ENCODE data around the gene NCKAP5.

The NCKAP5 gene

GRCh38 chr2:133342286-133343017 is 225.8 kb downstream of the NCKAP5 start:
- Histone ChIP-seq H3K36me3 (ENCODE audit: insufficient read depth, low read length) (no peaks in the 10 kb centered on the region), H3K4me3 (ENCODE audit: low read depth, low read length) (no peak overlapping the region), H3K27ac (ENCODE audit: low read depth, low read length) (no peak overlapping the region), H3K27me3 (ENCODE audit: insufficient read depth, low read length) (no peaks in the 10 kb centered on the region), H3K79me2 (ENCODE audit: control insufficient read depth, insufficient read depth, low read length, unreplicated experiment) (no peaks in the 10 kb centered on the region), H2AFZ (ENCODE audit: low read length, unreplicated experiment) (no peak overlapping the region), H3K4me1 (ENCODE audit: control insufficient read depth, insufficient read depth, low read length, unreplicated experiment) (no peaks in the 10 kb centered on the region)

- Histone ChIP-seq H3K36me3 (ENCODE audit: insufficient read depth, low read length) (no peaks in the 10 kb centered on the region), H3K4me1 (ENCODE audit: control insufficient read depth, insufficient read depth, low read length, unreplicated experiment) (no peaks in the 10 kb centered on the region), H3K27me3 (ENCODE audit: insufficient read depth, low read length) (no peaks in the 10 kb centered on the region), H3K4me3 (ENCODE audit: low read depth, low read length) (no peak overlapping the region), H3K79me2 (ENCODE audit: control insufficient read depth, insufficient read depth, low read length, unreplicated experiment) (no peaks in the 10 kb centered on the region), H3K27ac (ENCODE audit: low read depth, low read length) (no peak overlapping the region), H2AFZ (ENCODE audit: low read length, unreplicated experiment) (no peak overlapping the region)
Observed at GRCh38 chr2:133341575-133341974, 226.7 kb downstream of the NCKAP5 start.

GRCh38 chr2:133338224-133338623 is 230.0 kb downstream of the NCKAP5 start:
- H3K27me3 ChIP-seq (ENCODE audit: insufficient read depth, low read length), result no peaks in the 10 kb centered on the region
- H3K79me2 ChIP-seq (ENCODE audit: control insufficient read depth, insufficient read depth, low read length, unreplicated experiment), result no peaks in the 10 kb centered on the region
- H3K4me1 ChIP-seq (ENCODE audit: control insufficient read depth, insufficient read depth, low read length, unreplicated experiment), result no peaks in the 10 kb centered on the region
- H3K27ac ChIP-seq (ENCODE audit: low read depth, low read length), result no peak overlapping the region
- H3K36me3 ChIP-seq (ENCODE audit: insufficient read depth, low read length), result no peaks in the 10 kb centered on the region
- H2AFZ ChIP-seq (ENCODE audit: low read length, unreplicated experiment), result no peak overlapping the region
- no peak overlapping the region for H3K4me3 ChIP-seq (ENCODE audit: low read depth, low read length)

- H2AFZ ChIP-seq (ENCODE audit: low read length, unreplicated experiment), result no peak overlapping the region
- no peaks in the 10 kb centered on the region for H3K4me1 ChIP-seq (ENCODE audit: control insufficient read depth, insufficient read depth, low read length, unreplicated experiment)
- H3K79me2 ChIP-seq (ENCODE audit: control insufficient read depth, insufficient read depth, low read length, unreplicated experiment), result no peaks in the 10 kb centered on the region
- H3K36me3 ChIP-seq (ENCODE audit: insufficient read depth, low read length), result no peaks in the 10 kb centered on the region
- H3K27ac ChIP-seq (ENCODE audit: low read depth, low read length), result no peak overlapping the region
- H3K27me3 ChIP-seq (ENCODE audit: insufficient read depth, low read length), result no peaks in the 10 kb centered on the region
- no peak overlapping the region for H3K4me3 ChIP-seq (ENCODE audit: low read depth, low read length)
Observed at GRCh38 chr2:133334923-133335322, 233.3 kb downstream of the NCKAP5 start.

- Histone ChIP-seq H3K27me3 (ENCODE audit: insufficient read depth, low read length) (no peaks in the 10 kb centered on the region), H3K79me2 (ENCODE audit: control insufficient read depth, insufficient read depth, low read length, unreplicated experiment) (no peaks in the 10 kb centered on the region), H3K4me3 (ENCODE audit: low read depth, low read length) (no peak overlapping the region), H3K27ac (ENCODE audit: low read depth, low read length) (no peak overlapping the region), H3K36me3 (ENCODE audit: insufficient read depth, low read length) (no peaks in the 10 kb centered on the region), H3K4me1 (ENCODE audit: control insufficient read depth, insufficient read depth, low read length, unreplicated experiment) (no peaks in the 10 kb centered on the region), H2AFZ (ENCODE audit: low read length, unreplicated experiment) (no peak overlapping the region)
Observed at GRCh38 chr2:133333181-133333580, 235.1 kb downstream of the NCKAP5 start.

GRCh38 chr2:133331436-133331835 is 236.8 kb downstream of the NCKAP5 start:
- Histone ChIP-seq H3K27ac (ENCODE audit: low read depth, low read length) (no peak overlapping the region), H3K4me1 (ENCODE audit: control insufficient read depth, insufficient read depth, low read length, unreplicated experiment) (peaks cover 9% of the 10 kb centered on the region), H3K27me3 (ENCODE audit: insufficient read depth, low read length) (no peaks in the 10 kb centered on the region)

GRCh38 chr2:133326652-133327397 is 241.4 kb downstream of the NCKAP5 start:
- Histone ChIP-seq H3K27ac (ENCODE audit: low read depth, low read length) (peak overlapping the region; percentile 68), H3K36me3 (ENCODE audit: insufficient read depth, low read length) (no peaks in the 10 kb centered on the region), H3K79me2 (ENCODE audit: control insufficient read depth, insufficient read depth, low read length, unreplicated experiment) (no peaks in the 10 kb centered on the region), H3K4me1 (ENCODE audit: control insufficient read depth, insufficient read depth, low read length, unreplicated experiment) (peaks cover 31% of the 10 kb centered on the region), H2AFZ (ENCODE audit: low read length, unreplicated experiment) (no peak overlapping the region), H3K27me3 (ENCODE audit: insufficient read depth, low read length) (no peaks in the 10 kb centered on the region), H3K4me3 (ENCODE audit: low read depth, low read length) (no peak overlapping the region)

More at GRCh38 chr2:133331436-133331835, 236.8 kb downstream of the NCKAP5 start:
- H2AFZ ChIP-seq (ENCODE audit: low read length, unreplicated experiment), result no peak overlapping the region
- H3K79me2 ChIP-seq (ENCODE audit: control insufficient read depth, insufficient read depth, low read length, unreplicated experiment), result no peaks in the 10 kb centered on the region
- H3K4me3 ChIP-seq (ENCODE audit: low read depth, low read length), result no peak overlapping the region
- H3K36me3 ChIP-seq (ENCODE audit: insufficient read depth, low read length), result no peaks in the 10 kb centered on the region

GRCh38 chr2:133324150-133324561 is 244.1 kb downstream of the NCKAP5 start:
- Histone ChIP-seq H3K4me1 (ENCODE audit: control insufficient read depth, insufficient read depth, low read length, unreplicated experiment) (peaks cover 31% of the 10 kb centered on the region), H3K79me2 (ENCODE audit: control insufficient read depth, insufficient read depth, low read length, unreplicated experiment) (no peaks in the 10 kb centered on the region), H2AFZ (ENCODE audit: low read length, unreplicated experiment) (no peak overlapping the region), H3K36me3 (ENCODE audit: insufficient read depth, low read length) (no peaks in the 10 kb centered on the region), H3K27ac (ENCODE audit: low read depth, low read length) (peak overlapping the region; percentile 50), H3K4me3 (ENCODE audit: low read depth, low read length) (no peak overlapping the region), H3K27me3 (ENCODE audit: insufficient read depth, low read length) (no peaks in the 10 kb centered on the region)

GRCh38 chr2:133322909-133323308 is 245.4 kb downstream of the NCKAP5 start:
- no peaks in the 10 kb centered on the region for H3K27me3 ChIP-seq (ENCODE audit: insufficient read depth, low read length)
- H2AFZ ChIP-seq (ENCODE audit: low read length, unreplicated experiment), result no peak overlapping the region
- no peaks in the 10 kb centered on the region for H3K79me2 ChIP-seq (ENCODE audit: control insufficient read depth, insufficient read depth, low read length, unreplicated experiment)
- H3K36me3 ChIP-seq (ENCODE audit: insufficient read depth, low read length), result no peaks in the 10 kb centered on the region
- H3K27ac ChIP-seq (ENCODE audit: low read depth, low read length), result no peak overlapping the region
- no peak overlapping the region for H3K4me3 ChIP-seq (ENCODE audit: low read depth, low read length)
- H3K4me1 ChIP-seq (ENCODE audit: control insufficient read depth, insufficient read depth, low read length, unreplicated experiment), result peaks cover 31% of the 10 kb centered on the region

- no peak overlapping the region for H2AFZ ChIP-seq (ENCODE audit: low read length, unreplicated experiment)
- H3K4me1 ChIP-seq (ENCODE audit: control insufficient read depth, insufficient read depth, low read length, unreplicated experiment), result peaks cover 2% of the 10 kb centered on the region
- no peak overlapping the region for H3K4me3 ChIP-seq (ENCODE audit: low read depth, low read length)
- H3K27ac ChIP-seq (ENCODE audit: low read depth, low read length), result no peak overlapping the region
- no peaks in the 10 kb centered on the region for H3K36me3 ChIP-seq (ENCODE audit: insufficient read depth, low read length)
- no peaks in the 10 kb centered on the region for H3K79me2 ChIP-seq (ENCODE audit: control insufficient read depth, insufficient read depth, low read length, unreplicated experiment)
- H3K27me3 ChIP-seq (ENCODE audit: insufficient read depth, low read length), result no peaks in the 10 kb centered on the region
Observed at GRCh38 chr2:133317178-133317577, 251.1 kb downstream of the NCKAP5 start.

- H3K36me3 ChIP-seq (ENCODE audit: insufficient read depth, low read length), result no peaks in the 10 kb centered on the region
- H3K4me3 ChIP-seq (ENCODE audit: low read depth, low read length), result no peak overlapping the region
- no peak overlapping the region for H3K27ac ChIP-seq (ENCODE audit: low read depth, low read length)
- no peaks in the 10 kb centered on the region for H3K79me2 ChIP-seq (ENCODE audit: control insufficient read depth, insufficient read depth, low read length, unreplicated experiment)
- no peak overlapping the region for H2AFZ ChIP-seq (ENCODE audit: low read length, unreplicated experiment)
- no peaks in the 10 kb centered on the region for H3K27me3 ChIP-seq (ENCODE audit: insufficient read depth, low read length)
- H3K4me1 ChIP-seq (ENCODE audit: control insufficient read depth, insufficient read depth, low read length, unreplicated experiment), result peaks cover 4% of the 10 kb centered on the region
Observed at GRCh38 chr2:133316557-133316956, 251.7 kb downstream of the NCKAP5 start.

Data from ACC112 (cell line).